GM18870 (cell line): Measurements from ENCODE around the gene ATXN1.

Source experiments
- ATAC-seq: cut with Tn5 transposase; IDR thresholded peaks from one replicate; pipeline ENCODE4 v1.9.1; 2021; ENCODE audit warnings: moderate library complexity; ENCODE audit not compliant: unreplicated experiment

ATXN1 gene

DNA sequence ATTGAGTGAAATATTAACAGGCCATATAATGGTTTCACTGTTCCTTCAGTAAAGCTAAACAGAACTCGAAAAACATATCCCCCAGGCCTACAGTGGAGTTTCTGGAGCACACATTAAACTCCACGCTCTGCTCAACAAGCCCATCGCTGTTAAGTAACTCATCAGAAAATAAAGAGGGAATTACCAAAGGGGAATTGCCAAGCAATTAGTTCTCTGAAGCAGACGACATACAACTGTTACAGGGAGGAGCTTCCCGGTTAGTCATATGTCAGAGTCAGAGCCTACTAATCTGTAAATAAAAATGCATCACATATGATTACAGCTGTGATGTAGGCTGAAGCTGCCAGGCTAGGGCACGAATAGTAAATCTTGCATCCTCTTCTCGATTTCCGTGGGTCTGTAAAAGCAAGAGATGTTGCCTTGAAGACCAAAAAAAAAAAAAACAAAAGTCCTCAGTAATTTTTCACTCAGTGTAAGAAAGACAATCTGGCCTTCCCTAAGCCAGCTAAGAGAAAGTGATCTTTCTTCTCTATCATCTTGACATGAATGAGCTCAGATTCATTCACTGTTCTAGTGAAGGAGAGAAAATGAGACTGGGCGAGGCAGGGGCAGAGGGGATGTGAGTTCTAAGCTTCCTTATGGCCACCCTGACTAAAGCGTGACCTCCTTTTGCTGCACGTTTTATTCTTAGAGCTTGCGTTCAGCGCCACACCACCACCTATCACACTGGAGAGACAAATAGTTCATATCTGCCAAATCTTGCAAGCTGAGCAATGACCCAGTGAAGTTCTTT is 13.8 kb downstream of the ATXN1 start:
- no peak for ATAC-seq

DNA sequence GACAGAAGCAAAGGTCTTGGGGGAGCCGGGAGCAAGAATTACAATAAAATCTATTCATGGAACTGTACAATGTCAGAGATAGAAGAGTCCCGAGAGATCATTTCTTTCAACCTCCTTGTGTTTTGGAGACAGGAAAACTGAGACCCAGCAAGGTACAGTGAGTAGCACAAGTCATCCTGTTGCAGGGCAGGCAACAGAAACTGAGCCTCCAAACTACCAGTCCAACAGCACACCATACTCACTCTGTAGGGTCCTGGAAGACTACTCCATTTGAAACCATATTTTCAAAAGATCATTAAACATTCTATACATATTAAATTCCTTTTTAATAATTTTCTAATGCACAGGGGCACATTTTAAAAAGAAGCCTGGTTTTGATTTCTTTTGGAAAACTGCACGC is 14.4 kb downstream of the ATXN1 start:
- ATAC-seq, result no peak

- ATAC-seq, result no peak
Measured at GRCh38 chr6:16746401-16746800, 14.9 kb downstream of the ATXN1 start.

- ATAC-seq, result no peak
Measured at GRCh38 chr6:16743664-16744210, 17.5 kb downstream of the ATXN1 start.

- ATAC-seq, result no peak
Measured at GRCh38 chr6:16742116-16742515, 19.1 kb downstream of the ATXN1 start.

DNA sequence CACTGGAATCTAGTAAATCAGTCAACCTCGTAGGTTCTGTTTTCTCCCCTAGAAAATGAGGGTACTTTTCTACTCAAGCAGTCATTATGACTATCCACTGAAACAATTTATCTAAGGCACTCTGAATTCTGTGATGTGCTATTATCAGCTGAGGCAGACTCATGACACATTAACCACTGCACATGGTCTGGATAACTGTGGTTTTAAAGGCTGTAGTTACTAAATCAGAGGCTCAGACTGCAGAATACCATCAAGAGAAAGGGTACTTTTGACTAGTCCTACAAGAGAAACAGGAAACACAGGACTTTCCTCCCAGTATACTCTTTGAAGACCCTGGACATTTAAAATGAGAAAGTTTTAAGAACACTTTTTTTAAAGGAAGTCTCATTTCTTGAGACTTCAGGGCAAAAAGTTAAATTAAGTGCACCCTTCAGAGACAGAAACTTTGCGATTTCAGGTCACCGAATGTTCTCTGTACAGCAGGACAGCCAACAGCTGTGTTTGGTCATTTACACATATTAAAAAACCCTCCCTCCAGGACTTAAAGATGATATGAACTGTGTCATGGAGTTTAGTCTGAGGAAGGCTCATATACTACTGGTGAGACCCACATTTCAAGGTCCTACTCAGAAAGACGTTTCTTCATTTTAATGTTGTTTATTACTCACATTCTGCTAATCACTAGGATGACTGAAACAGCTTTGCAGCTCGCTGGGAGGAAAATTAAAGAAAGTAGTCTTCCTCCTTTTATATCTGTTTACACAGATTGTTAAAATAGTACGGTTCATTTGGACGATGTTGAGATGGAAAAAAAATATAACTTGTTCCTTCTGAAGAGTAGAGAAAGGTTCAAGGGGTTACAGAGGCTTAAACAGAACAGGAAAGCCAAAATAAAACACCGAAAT is 19.9 kb downstream of the ATXN1 start:
- no peak for ATAC-seq

DNA sequence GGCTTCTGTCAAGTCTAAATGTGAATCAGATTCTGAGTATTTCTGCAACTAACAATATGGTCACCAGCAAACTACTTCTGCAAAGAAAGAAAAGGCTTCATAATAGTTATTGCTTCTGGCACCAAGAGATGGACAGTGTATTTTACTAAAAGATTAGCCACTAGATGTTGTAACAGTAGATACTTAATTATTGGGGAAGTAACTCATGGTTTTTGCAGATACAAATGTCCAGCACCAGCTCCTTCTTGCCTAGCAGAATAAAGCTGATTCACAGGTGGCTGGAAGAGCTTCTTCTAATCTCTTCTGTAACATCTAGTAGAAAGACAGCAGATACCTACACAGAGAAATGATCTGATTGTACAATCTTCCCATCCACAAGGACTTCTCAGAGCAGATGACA is 21.2 kb downstream of the ATXN1 start:
- ATAC-seq, result no peak

DNA sequence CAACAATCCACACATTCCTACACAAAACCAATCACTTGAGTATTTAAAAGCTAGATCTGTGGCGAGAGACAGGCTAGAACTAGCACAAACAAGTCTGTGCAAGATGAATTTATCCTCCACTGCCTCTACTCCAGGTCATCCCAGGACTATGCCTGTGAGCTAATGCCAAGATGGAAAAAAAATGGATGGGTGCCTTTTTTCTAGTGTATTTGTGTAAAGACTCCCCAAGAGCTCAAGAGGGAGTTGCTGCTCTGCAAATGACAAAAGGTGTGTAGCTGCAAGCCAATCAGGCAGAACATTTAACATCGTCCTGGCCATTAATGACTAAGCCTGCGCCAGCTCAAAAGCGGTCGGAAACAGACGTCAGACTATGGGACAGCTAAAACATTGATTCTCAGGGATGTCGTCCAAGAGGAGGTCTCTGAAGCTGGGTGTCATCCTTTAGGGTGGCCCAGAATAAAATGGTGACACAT is 21.9 kb downstream of the ATXN1 start:
- no peak for ATAC-seq

DNA sequence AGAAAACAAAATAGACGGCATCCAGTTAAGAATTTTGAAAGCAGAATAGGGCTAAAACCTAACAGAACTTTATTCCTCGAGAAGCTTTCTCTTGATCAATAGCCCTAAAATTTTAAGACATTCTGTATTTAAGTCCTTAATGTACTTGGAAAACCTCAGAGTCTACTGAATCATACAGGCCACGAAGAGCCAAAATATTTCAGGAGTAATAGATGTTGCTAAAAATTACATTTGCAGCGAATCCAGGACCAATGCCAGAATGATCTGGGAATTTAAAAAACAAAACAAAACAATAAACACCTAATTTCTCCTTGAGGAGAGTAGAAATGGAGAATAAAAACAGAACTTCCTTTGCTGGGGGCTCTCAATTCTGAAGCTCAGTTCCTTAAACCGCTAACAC is 23.3 kb downstream of the ATXN1 start:
- ATAC-seq, result no peak

DNA sequence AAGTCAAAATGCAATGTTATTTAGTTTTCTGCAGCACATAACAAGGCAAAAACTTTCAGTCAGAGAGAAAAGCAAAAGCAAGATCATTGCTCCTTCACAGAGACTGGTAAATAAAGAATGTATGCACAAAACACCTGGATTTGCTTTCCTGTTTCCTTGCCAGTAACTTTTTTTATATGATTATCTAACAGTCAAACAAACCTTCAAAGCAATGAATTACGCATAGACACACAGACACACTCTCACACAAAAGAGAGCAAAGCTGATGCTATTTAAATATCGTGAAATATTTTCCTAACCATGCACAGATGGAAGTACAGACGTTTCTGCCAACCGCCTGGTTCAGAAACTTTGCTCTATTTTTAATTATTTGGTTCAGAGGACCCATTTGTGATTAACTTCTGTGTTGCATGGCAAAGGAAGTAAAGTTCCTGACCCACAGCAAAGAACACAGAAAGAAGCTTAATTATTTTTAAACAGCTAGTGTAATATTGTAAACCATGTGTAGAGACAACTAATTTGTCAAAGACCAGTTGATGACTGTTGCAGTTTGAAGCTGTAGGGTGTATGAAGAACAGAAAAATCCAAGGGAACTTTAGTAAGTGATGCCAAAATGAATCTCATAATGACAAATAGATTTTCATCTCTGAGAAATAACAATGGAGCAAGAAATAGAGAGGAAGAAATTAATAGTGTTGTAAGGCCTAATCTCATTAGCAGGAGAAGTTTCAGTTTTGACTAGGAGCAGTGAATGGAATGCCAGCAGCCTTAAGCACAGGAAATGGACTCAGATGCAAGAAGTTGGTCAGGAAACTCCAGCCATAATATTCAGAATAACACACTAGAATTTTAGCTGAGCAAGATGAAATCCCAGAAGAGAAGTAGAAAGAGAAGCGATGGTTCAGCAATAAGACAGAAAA is 24.1 kb downstream of the ATXN1 start:
- no peak for ATAC-seq

- no peak for ATAC-seq
Measured at GRCh38 chr6:16735014-16735413, 26.2 kb downstream of the ATXN1 start.

DNA sequence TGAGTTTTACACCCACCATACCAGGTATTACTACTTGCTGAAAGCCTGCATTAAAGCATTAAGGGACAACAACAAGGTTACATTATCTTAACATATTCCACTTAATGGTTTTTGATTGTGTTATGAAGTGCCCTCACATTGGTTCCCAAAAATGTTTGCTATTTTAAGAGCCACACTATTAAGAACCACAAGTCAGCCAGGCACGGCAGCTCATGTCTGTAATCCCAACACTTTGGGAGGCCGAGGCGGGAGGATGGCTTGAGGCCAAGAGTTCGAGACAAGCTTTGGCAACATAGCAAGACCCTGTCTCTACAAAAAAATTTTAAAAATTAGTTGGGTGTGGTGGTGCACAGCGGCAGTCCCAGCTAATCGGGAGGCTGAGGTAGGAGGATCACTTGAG is 28.2 kb downstream of the ATXN1 start:
- no peak for ATAC-seq

DNA sequence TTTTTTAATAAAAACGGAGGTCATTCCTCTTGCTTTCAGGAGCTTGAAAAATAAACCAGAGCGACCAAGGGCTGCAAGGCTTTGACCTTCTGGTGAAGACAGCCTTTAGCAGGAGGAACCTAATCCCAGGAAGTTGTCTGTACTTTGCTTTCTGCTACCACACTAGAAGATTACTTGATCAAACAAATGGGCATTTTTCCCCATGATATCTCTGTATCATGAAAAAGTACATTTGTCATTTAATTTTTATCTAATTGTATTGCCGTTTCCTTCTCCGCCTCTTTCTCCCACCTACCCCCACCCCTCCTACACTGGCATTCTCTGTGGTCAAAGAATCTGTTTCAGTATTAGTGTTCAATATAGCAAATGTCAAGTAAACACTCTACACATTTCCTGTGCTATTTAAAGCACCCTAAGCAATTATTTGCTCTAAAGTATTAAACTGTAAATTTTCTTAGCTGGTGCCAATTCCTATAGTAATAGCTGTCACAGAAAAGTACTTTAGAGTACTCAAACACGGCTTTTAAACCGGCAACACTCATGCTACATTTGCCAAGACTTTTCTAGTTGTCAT is 29.7 kb downstream of the ATXN1 start:
- ATAC-seq, result peak; percentile 99

DNA sequence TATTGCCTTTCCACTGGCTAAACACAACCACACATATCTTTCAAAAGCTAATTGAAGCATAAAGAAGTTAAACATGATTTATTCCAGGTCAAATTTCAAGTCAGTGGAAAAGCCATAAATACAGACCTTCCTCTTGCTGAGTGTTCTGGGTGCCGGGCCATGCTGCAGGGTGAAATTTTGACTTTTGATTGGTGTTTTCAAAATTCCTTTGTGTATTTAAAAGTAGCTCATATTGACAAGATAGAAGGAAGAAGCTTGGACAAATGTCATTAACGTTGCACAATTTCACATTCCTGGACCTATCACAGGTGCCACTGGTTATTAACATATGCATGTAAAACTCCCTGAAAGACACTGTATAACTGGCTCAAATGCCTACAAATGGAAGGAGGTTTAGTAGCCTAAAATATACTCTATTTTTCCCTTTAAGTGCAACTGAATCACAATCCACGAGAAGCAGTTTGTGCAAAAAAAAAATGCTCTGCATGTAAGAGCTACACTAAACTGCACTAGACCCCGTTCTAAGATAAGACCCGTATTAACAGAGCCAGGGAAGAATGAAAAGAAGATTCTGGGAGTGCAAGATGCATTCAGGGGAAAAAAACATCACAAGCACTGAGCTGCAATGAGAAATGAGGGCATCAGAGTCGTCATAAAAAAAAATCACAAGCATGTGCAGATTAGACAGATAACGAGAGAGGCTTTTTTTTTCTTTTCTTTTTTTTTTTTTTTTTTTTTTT is 30.4 kb downstream of the ATXN1 start:
- ATAC-seq, result no peak

DNA sequence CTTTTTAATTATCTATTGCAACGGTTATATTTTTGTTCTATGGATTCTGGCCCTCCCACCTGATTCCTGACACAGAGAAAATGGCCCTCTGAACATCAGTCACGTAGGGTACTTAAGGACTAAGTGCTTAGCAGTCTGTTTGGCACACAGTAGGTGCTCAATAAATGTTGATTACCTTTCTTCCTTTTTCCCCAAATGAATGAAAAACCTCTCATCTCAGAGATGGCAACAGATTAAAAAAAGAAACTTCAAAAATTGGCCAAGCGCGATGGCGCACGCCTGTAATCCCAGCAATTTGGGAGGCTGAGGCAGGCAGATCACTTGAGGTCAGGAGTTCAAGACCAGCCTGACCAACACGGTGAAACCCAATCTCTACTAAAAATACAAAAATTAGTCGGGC is 31.5 kb downstream of the ATXN1 start:
- ATAC-seq, result no peak

DNA sequence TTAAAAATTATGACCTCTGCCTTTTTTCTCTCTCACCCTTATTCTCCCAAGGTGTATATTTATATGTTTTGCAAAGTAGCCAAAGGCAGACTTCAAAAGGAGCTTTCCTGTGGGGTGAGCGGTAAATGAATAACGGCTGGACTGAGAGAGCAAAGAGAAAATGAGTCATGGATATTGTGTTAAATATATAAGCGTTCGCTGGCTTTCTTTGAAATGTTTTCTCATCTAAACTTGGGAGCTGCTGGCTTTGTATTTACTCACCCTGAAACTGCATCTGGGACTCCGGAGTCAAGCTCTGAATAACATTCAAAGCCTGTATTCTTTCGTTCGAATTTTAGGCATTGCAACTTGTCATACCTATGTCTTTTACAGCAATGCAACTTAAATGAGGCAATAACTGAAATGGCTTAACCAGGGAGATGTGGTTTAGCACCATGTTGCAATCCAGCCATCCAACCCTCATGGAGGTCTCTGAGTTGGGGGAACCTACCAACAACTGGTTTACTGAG is 32.0 kb downstream of the ATXN1 start:
- ATAC-seq, result no peak

- ATAC-seq, result no peak
Measured at GRCh38 chr6:16728513-16729182, 32.6 kb downstream of the ATXN1 start.

DNA sequence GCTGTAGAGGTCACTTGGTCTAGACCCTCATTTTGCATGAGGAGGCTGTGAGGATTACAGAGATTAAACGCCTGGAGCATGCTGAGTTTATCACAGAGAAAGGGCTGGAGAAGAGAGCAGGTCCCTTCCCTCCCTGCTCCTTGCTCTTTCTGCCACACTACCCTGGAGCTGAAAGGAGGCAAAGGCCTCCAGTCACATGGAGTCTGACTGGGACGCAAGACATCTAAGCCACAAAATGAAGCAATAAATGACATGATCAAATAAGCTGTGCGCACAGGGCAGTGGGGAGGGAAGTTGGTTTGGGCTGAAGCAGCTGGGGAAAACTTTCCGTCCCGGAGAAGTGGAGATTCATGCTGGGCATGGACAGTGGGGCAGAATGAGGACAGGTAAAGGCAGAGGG is 33.3 kb downstream of the ATXN1 start:
- no peak for ATAC-seq
